GM23248 (cell line): ENCODE results near the gene VANGL2.

Experiments used
- EZH2 ChIP-seq: fragments of 200-600 bp; sonication (generic); IDR thresholded peaks from 2 replicates; pipeline ENCODE4 v1.6.1; 2018; ENCODE audit warnings: antibody characterized with exemption, mild to moderate bottlenecking; ENCODE audit not compliant: insufficient read depth, poor library complexity, severe bottlenecking
- EZH2phosphoT487 ChIP-seq: fragments of 200-600 bp; sonication (generic); IDR thresholded peaks from 2 replicates; pipeline ENCODE4 v1.6.1; 2018; ENCODE audit warnings: antibody characterized with exemption, moderate library complexity, mild to moderate bottlenecking, low read depth; ENCODE audit not compliant: insufficient read depth

DNA sequence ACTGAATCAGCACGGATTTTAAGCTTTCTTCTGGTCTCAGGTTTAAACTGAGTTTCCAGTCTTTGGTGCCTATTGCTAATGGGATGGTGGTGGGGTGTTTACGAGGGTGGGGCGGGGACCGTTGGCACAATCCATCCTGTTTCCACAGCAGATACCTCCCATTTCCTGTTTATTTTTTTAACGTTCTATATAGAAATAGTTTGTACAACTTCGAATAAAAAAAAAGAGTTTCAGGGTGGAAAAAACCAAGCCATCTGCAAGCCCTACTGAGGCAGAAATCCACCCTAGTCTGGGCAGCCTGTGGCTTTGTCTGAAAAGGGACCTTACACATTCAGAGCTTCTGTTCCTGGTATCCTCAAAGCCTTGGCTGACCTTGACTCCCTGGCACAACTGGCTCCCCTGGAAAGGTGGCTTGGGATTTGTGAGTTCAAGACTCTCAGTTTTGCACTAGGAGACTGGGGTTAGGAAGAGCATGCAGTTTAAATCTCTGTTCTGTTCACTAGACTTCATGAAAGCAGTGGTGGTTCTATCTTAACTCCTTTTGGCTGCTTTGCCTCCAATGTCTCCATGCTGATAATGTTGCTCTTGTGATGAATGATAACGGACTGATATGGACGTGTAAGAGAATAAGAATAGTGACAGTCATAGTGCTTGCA is 46.7 kb downstream of the VANGL2 start:
- TF ChIP-seq EZH2 (no peak), EZH2phosphoT487 (no peak)
